Heart left ventricle (tissue), 13 donors: Measurements from ENCODE around the gene TRAPPC2.

Source experiments
- POLR2A ChIP-seq, 2 donors: fragments of 450-650 bp; IDR thresholded peaks; one replicate each; pipeline ENCODE4 v1.6.1; 2017; ENCODE audit warnings: antibody characterized with exemption in 2 of 2, mild to moderate bottlenecking in 2 of 2, moderate library complexity in 2 of 2
- TF ChIP-seq, protein P1 (sequence below), 12 donors: fragments of 200-600 bp; sonication (generic) in 4 of 12; IDR thresholded peaks; one replicate each; pipeline versions ENCODE4 v1.5.0 to v1.8.0; 2018 to 2022; ENCODE audit warnings: antibody characterized with exemption in 12 of 12, mild to moderate bottlenecking in 5 of 12
- donor health status: ischemic (EF 13 %, LVEDD 7.1; RV severe dilation, severe dysfunction).
- donor health status: DM: no; HTN: yes; CAD: no.
- donor health status: DM: no; HTN: no; CAD: no.
- donor health status: ischemic (EF 25% LVEDD 6.9; RV normal size, moderate dysfunction).
- donor health status: ischemic (EF 25% LVEDD 5.7; RV mildly dilated, moderate dysfunction).
- donor health status: ischemic (EF 35%, LVEDD 5.7; RV mildly dilated, moderate dysfunction).
- donor health status: nonischemic (EF 11% LVEDD 7.7; RV severe dilation, severe dysfunction).
- donor health status: DM: yes; HTN: yes; CAD: no.
- donor health status: PGD.
- donor health status: ischemic (EF 29% LVEDD 5.4; RV normal size, mild dysfunction).
- donor health status: nonischemic (EF 23%, LVEDD 6.1; RV moderate dilation, normal function).

DNA sequence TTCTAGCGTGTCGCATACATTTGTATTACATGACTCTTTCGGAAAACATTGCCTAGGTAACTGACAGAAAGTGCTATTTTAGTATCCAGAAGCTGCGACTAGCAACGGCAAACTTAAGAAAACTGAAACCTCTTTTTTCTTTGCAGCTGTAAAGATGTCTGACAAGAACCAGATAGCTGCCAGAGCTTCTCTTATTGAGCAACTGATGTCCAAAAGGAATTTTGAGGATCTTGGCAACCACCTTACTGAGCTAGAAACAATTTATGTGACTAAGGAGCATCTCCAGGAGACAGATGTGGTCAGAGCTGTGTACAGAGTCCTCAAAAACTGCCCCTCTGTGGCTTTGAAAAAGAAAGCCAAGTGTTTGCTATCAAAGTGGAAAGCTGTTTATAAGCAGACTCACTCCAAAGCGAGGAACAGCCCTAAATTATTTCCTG is 72.0 kb downstream of the TRAPPC2 start:
- TF ChIP-seq, protein P1, sequence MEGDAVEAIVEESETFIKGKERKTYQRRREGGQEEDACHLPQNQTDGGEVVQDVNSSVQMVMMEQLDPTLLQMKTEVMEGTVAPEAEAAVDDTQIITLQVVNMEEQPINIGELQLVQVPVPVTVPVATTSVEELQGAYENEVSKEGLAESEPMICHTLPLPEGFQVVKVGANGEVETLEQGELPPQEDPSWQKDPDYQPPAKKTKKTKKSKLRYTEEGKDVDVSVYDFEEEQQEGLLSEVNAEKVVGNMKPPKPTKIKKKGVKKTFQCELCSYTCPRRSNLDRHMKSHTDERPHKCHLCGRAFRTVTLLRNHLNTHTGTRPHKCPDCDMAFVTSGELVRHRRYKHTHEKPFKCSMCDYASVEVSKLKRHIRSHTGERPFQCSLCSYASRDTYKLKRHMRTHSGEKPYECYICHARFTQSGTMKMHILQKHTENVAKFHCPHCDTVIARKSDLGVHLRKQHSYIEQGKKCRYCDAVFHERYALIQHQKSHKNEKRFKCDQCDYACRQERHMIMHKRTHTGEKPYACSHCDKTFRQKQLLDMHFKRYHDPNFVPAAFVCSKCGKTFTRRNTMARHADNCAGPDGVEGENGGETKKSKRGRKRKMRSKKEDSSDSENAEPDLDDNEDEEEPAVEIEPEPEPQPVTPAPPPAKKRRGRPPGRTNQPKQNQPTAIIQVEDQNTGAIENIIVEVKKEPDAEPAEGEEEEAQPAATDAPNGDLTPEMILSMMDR (IDR thresholded peaks at IDR 0.05): no peak
- no peak for TF ChIP-seq POLR2A (IDR thresholded peaks at IDR 0.05)
